Uterus (tissue), 2 donors: ENCODE measurements around the gene PPARGC1A.

ENCODE experiments used
- POLR2A ChIP-seq, 2 donors: fragments of 450-650 bp; IDR thresholded peaks; one replicate each; pipeline ENCODE4 v1.6.1; 2016; ENCODE audit warnings: antibody characterized with exemption in 2 of 2, mild to moderate bottlenecking in 1 of 2, moderate library complexity in 1 of 2
- TF ChIP-seq, protein P1 (sequence below), 4 experiments: fragments of 200-600 bp in 2 of 4; fragments of 450-650 bp in 2 of 4; sonication (generic) in 2 of 4; IDR thresholded peaks; one replicate each; pipeline ENCODE4 v1.5.1; 2016 to 2019; ENCODE audit warnings: antibody characterized with exemption in 4 of 4, mild to moderate bottlenecking in 2 of 4, moderate library complexity in 1 of 4

DNA sequence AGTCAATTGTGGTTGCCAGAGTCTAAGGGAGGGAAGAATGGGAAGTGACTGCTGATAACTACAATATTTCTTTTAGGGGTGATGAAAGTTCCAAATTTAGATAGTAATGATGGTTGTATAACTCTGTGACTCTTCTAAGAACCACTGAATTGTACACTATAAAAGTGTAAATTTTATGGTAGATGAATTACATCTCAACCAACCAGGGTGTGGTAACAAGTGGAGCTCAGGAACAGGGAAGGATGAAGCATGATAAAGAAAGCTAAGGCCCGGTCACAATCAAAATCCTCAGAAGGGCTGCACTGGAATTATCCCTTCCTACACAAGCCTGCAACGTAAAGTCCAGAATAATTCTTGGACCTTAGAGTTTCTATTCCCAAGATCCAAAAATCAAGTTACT is 143.2 kb downstream of the PPARGC1A start:
- TF ChIP-seq, protein P1, sequence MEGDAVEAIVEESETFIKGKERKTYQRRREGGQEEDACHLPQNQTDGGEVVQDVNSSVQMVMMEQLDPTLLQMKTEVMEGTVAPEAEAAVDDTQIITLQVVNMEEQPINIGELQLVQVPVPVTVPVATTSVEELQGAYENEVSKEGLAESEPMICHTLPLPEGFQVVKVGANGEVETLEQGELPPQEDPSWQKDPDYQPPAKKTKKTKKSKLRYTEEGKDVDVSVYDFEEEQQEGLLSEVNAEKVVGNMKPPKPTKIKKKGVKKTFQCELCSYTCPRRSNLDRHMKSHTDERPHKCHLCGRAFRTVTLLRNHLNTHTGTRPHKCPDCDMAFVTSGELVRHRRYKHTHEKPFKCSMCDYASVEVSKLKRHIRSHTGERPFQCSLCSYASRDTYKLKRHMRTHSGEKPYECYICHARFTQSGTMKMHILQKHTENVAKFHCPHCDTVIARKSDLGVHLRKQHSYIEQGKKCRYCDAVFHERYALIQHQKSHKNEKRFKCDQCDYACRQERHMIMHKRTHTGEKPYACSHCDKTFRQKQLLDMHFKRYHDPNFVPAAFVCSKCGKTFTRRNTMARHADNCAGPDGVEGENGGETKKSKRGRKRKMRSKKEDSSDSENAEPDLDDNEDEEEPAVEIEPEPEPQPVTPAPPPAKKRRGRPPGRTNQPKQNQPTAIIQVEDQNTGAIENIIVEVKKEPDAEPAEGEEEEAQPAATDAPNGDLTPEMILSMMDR (IDR thresholded peaks at IDR 0.05), result no peak
- no peak for TF ChIP-seq POLR2A (IDR thresholded peaks at IDR 0.05)
